Erythroblast (primary cell): ENCODE data around the gene PIK3R3.

ENCODE experiments used
- DNase-seq, 2 experiments: peaks; one replicate each; lab custom pipeline; 2025; lab: John Stamatoyannopoulos, UW
- GATA1 ChIP-seq: IDR thresholded peaks from 2 replicates; pipeline ENCODE4 v1.6.1; 2011; ENCODE audit warnings: low read depth, mild to moderate bottlenecking, control low read depth, low read length, moderate library complexity
- POLR2A ChIP-seq: IDR thresholded peaks from 2 replicates; pipeline ENCODE4 v1.6.1; 2011; ENCODE audit warnings: mild to moderate bottlenecking, low read length

PIK3R3 gene

GRCh38 chr1:46001081-46001785 lies 131.2 kb downstream of the PIK3R3 start:
- TF ChIP-seq POLR2A (no peak), GATA1 (no peak)
- DNase-seq, result no peak

DNA sequence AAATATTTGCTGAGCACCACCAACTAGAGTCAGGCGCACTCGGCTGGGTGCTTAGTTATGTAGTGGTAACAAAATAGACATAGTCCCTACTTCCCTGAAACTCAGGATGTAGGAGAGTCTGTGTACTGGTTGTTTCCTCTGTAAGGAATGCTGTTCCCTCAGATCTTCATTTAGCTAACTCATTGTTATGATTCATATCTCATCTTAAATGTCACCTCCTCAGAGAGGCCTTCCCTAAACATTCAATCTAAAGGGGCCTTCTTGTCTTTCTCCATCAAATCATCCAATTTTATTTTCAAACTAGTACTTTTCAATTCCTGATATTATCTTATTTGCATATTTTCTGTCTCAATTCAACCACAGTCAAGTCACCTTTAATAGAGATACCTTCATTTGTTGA lies 132.9 kb downstream of the PIK3R3 start:
- TF ChIP-seq GATA1 (no peak), POLR2A (no peak)
- DNase-seq, result no peak

DNA sequence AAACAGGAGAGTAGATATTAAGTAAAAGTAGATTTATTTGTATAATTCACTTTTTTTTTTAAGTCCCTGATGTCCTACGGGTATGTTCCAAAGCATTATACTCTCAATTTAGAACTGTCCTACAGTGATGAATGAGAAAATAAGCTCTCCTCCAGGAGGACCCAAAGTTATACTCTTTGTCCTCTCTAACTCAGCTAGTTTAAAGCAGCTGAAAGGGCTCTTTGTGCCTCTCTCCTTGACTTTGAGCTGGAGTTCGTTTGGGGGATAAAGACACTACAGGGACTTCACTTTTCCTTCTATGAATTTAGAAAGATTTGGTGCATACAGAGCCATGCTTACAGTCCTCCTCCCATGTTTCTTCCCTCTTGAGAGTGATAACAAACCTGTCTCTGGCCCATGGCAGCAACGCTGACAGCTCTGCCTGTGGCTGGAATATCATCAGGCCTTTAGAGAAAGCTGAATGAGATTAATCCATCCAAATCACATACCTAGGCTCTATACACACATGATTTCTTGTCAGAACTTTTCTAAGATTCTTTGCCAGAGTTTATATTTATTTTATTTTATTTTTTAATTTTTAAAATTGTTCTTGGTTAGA lies 134.3 kb downstream of the PIK3R3 start:
- TF ChIP-seq POLR2A (no peak), GATA1 (no peak)
- DNase-seq, result no peak

GRCh38 chr1:45995298-45995697 lies 137.1 kb downstream of the PIK3R3 start:
- no peak for DNase-seq
- TF ChIP-seq GATA1, result no peak
- TF ChIP-seq POLR2A, result no peak

GRCh38 chr1:45994423-45994822 lies 138.0 kb downstream of the PIK3R3 start:
- no peak for DNase-seq
- TF ChIP-seq POLR2A (no peak), GATA1 (no peak)
